SH-SY5Y (cell line): ENCODE measurements around the gene CTXND1.

Experiments
- GATA2 ChIP-seq: IDR thresholded peaks from 2 replicates; pipeline ENCODE4 v1.6.1; 2011; ENCODE audit warnings: mild to moderate bottlenecking, low read depth, low read length
- GATA3 ChIP-seq: IDR thresholded peaks from 2 replicates; pipeline ENCODE4 v1.6.1; 2011; ENCODE audit warnings: low read depth, mild to moderate bottlenecking, low read length, moderate library complexity

Gene CTXND1

DNA sequence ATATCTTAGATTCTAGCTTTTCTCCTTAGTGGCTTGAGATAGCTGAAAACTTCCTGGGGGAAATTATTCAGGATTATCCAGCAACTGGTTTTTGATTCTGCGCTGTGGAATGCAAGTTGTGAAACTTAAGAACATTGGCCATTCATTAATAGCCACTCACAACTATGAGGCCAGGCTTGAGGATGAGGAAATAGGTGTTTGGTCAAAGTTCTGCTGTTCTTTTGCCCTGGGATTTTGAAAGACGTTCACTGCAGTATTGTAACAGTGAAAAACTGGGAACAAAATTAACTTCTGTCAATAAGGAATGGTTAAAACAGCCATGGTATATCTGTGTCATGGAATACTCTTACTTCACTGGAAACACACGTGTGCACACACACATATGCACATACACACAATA is 44.1 kb downstream of the CTXND1 start:
- no peak for TF ChIP-seq GATA2
- no peak for TF ChIP-seq GATA3

DNA sequence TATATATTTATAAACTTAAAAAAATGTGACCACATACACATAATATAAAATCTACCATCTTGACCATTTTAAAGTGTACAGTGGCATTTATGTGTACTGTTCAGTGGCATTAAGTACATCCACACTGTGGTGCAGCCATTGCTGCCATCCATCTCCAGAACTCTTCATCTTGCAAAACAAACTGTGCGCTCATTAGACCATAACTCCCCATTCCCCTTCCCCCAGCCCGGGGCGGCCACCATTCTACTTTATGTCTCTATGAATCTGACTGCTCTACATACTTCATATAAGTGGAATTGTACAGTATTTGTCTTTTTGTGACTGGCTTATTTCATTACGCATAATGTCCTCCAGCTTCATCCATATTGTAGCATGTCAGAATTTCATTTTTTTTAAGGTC is 47.8 kb downstream of the CTXND1 start:
- TF ChIP-seq GATA2 (no peak), GATA3 (no peak)

DNA sequence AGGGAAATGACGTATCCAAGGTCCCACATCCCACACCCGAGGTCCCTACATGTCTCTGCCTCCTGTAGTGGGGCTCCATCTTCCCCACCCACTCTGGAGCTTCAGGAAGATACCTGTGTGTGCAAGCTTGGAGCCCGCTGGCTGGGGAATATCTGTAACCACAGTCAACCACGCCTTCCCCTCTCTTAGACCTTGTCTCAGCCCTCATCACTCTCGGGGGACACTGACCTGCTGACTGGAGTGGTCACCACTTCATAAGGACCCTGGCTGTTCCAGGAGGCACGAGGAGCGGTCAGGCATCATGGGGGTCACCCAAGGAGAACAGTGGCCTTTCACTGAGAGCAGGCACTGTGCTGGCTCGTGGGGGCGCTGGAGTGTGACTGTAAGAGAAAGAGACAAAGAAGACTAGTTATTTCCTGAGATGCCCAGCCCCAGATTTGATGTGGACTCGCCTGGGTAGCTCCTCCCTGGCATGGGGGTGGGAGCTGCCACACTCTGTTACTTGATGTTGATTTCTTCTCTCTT is 48.6 kb downstream of the CTXND1 start:
- TF ChIP-seq GATA3, result no peak
- no peak for TF ChIP-seq GATA2

DNA sequence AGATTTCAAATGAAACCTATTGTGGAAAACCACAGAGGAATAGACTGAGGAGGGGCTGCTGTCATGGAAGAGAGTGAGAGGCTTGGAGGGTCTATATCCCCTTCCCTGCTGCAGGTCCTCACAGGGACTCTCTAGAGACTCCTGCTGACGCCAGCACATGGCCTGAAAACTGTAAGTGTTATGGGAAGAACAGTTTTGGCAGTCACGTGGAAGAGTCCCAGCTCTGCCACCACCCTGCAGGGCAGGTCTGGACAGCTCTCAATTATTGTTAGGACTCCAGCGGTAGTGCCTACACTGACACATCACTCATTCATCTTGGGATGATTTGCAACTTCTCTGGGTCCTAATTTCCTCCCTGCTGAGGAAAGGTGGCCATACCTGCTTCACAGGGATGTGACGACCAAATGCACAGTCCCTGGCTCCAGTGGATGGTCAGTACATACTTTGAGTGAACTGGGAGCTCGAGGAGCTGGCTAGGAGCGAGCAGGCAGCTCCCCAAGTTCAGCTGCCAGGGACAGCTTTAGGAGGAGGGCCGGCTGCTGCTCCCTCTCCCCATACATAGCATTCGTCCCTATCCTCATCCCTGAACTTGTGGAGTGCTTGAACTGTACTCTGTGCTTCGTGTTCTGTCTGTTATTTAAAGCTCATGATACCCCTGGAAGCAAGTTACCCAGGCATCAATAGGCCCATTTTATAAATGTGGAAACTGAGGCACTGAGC is 49.2 kb downstream of the CTXND1 start:
- TF ChIP-seq GATA2 (no peak), GATA3 (no peak)

DNA sequence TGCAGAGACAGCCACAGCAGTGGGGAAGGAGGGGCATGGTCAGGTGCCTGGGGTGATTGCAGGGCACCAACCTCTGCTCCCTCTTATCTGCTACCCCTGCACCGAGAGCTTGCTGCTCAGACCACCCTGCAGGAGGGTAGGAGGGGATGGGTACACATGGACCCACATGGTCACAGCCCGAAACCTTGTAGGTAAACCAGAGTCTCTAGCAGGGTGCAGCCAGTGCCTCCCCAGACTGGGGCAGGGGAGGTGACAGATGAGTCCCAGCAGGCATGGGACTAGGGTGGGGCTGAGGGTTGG is 50.0 kb downstream of the CTXND1 start:
- no peak for TF ChIP-seq GATA2
- no peak for TF ChIP-seq GATA3

DNA sequence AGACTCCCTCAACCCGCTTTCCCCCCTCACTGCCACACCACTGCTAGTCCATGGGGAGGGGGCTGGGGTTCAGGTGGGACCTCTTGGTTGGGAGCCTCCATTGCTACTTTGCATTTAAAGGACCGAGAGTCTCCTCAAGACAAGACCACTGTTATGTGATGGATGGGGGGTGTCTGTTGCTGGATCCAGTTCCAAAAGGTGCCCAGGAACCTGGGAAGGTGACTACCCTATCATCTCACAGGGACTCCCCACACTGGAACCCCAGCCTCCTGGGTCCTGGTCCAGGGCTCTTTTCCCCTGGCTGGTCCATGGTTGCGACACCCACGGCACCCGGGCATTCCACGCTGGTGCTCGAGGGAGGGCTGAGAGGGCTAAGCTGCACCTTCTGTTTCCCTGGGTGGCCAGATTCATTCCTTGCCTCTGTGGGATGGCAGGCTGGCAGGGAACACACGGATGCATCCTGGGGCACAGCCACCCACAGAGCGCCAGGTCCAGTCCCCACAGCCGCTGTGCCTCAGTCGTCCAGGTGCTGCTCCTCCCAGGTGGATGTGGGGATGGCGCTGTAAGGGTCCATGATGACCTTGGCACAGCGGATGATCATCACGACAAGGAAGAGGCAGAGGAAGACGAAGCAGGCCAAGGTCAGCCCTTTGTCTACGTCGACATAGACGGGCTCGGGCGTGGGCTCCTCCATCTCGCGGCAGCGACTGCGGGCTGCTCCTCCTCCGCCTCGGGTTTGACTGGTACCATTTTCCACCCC is 50.6 kb downstream of the CTXND1 start:
- TF ChIP-seq GATA3 (no peak), GATA2 (no peak)

DNA sequence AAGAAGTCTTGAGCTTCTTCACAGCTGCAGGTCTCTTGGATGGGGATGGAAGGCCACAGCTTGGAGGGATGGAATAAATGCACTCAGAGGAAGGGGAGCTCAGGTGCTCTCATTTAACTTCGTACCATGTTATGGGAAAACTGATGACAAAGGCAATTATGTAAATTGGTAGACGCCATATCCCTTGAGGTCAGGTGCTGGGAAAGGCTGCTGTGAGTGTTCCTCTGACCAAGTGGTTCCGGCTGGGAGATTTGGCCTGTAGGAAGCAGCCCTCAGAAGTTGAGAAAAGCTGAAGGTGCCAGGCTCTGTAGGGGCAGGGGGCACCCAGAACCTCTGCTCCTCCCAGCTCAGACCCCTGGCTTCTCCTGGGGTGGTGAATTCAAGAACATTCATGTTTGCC is 52.1 kb downstream of the CTXND1 start:
- no peak for TF ChIP-seq GATA2
- TF ChIP-seq GATA3, result no peak

DNA sequence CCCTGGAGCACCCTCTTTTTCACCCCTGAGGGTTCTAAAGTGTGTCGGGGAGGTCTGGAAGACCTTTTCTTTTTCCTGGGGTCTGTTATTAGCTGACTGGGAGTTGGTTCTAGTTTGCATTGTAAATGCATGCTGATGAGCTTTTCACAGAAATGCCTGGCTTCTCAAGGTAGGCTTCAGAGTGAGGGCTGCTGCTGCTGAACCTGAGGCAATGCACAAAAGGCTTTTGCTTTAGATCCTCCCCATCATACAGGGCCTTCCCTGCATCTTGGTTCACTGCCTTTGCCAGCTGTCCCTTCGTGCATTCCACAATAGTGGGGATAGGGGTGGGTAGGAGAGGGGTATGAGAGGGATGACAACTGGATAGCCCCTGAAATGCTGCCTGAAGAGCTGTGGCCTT is 52.6 kb downstream of the CTXND1 start:
- TF ChIP-seq GATA3 (no peak), GATA2 (no peak)

DNA sequence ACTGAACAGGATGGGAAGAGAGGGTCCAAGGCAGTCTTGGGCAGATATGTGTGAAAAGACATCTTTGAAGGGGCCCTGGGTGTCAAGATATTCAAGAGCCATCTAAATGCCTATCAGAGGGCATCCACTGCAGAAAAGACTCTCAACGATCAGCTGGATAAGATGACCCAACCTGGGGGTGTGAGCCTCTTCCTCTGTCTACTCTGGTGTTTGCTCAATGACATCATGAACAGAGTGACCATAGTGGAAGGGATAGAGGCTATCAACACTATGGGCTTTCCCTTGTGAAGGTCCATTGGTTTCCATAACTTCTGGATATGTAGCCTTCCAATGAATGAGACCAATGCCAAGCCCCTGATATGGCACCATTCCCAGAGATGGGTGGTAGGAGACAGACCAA is 57.1 kb downstream of the CTXND1 start:
- TF ChIP-seq GATA3 (no peak), GATA2 (no peak)

DNA sequence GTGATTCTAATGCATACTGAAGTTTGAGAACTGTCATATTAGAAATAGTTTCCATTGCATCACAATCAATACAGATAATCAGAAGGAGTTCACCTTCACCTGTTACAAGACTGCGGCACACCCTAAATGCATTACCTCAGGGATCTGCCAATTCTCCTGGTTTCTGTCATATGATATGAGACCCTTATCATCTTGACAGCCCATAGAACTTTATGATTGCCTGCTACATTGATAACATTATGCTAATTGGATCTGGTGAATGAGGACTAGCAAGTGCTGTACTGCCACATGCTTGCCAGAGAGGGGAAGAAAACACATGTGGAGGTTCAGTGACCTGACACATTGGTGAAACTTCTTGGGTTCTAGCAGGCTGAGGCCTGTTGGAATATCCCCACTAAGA is 57.8 kb downstream of the CTXND1 start:
- TF ChIP-seq GATA2 (no peak), GATA3 (no peak)

DNA sequence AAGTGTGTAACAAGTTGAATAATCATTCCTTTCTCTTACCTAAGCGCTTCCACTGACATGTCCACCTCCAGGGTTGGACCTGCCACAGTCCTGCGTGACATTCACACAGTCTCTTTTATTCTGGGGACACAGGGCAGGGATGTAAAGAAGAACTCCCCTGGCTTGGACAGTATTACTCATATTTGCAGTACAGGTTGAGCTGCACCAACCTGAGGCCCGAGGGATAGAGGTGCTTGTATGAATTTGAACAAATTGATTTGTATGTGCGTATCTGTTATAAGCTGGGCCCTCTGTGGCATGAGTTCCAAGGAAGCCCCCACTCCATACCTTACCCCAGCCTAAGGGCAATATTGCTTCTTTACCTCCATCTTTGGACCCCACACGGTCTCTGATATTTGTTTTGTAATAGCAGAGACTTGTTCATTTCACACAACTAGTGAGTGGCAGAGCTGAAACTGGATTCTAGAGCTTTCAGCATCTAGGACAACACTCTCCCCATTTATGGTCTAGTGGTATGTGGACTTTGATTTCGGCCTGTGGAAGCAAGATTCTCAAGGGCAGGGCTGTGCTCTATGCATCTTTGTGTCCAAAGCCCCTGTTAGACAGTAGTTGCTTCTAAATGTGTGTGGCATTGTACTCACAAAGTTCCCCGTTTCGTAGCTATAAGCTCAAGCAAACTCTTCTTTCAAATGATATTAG is 60.0 kb downstream of the CTXND1 start:
- TF ChIP-seq GATA2 (no peak), GATA3 (no peak)

DNA sequence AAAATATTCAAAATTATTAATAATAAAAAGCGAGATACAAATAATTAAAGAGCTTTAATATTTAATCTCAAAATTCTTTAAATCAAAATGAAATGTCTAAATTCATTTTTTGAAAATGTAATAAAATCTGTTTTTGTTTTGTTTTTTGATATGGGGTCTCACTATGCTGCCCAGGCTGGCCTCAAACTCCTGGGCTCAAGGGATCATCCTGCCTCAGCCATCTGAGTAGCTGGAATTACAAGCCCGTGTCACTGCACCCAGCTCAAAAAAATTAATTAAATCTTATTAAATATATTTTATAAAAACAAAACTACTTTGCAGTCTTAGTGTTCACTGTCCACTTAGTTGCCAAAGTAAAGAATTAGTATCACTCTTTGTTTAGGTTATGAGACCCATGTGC is 60.8 kb downstream of the CTXND1 start:
- no peak for TF ChIP-seq GATA2
- no peak for TF ChIP-seq GATA3

DNA sequence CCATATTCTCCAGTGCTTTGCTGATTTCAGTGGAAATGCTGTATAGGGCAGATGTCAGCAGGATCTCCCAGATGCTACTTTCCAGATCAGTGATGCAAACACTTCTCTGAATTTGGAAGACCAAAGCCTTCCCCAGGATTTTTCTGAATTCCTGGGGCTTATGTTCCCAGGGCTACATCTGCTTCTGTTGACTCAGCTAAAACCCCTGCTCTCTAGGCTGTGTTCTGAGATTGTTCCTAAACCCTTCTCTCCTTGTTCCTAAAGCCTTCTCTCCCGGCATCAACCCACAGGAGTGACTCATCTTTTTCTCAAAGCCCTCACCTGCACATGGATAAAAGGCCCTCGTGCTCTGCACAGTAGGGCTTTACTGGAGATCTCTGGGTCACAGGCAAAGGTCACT is 63.8 kb downstream of the CTXND1 start:
- TF ChIP-seq GATA2 (no peak), GATA3 (no peak)

DNA sequence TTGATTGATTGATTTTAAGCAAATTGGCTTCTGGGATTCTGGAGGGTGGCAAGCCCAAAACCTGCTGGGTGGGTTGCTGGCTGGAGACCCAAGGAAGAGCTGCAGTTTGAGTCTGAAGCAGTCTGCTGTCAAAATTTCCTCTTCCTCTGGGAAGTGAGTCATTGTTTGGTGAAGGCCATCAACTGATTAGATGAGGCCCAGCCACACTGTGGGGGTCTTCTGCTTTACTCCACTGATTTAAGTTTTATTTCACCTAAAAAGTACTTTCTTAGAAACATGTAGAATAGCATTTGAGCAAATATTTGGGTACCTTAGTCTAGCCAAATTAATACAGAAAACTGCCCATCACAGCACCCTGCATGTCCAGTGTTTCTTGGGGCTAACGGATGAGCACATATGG is 65.4 kb downstream of the CTXND1 start:
- TF ChIP-seq GATA2, result no peak
- no peak for TF ChIP-seq GATA3

DNA sequence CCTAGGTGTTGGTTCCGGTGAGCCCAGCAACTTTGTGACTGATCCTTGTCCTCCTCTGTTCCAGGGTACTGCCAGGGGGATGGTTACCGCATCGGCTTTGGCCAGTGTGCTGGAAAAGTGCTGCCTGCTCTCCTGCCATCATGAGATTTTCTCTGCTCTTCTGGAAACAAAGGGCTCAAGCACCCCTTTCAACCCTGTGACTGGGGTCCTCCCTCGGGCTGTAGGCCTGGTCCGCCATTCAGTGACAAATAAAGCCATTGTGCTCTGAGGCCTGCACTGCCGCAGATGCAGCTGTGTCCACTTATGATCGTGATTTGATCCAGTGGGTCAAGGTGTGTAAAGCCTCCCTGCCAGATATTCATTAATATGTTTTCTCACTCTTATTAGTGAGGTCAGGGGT is 65.9 kb downstream of the CTXND1 start:
- TF ChIP-seq GATA3 (no peak), GATA2 (no peak)

DNA sequence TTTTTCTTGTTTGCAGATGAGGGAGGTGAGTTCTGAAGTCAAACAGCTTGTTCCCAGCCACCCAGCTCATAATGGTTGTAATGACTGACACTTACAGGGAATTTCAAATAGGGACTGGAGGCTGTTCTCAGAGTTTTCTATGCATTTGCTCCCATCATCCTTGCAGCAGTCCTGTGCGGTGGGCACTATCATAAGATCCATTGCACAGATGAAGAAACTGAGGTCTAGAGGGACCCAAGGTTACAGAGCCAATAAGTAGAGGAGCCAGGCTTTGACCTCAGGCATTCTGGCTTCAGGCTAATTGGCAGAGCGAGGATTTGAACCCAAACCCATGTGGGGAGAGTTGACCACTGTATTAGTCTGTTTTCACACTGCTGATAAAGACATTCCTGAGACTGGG is 66.9 kb downstream of the CTXND1 start:
- TF ChIP-seq GATA3 (no peak), GATA2 (no peak)
